Right lobe of liver (tissue), 6 donors: ENCODE results near the gene RIPOR2. TPM values are rescaled to one million over a fixed set of nuclear protein-coding genes. Genes with fewer than 3 reads are reported as not detected.

Experiments used
- ATAC-seq, 4 donors: fragments of 200-7000 bp; cut with Tn5 transposase; one replicate each; pipeline ENCODE4 v1.9.1; 2020; ENCODE audit warnings: mild to moderate bottlenecking in 4 of 4, moderate library complexity in 4 of 4
- DNase-seq, 3 donors: peaks; one replicate each; pipeline ENCODE4 v3.0.0-alpha.2; 2020
- H3K27ac ChIP-seq, 3 donors: fragments of 200-600 bp; one replicate each; pipeline ENCODE4 v1.8.0; 2022
- H3K27me3 ChIP-seq, 2 donors: fragments of 200-600 bp; one replicate each; pipeline ENCODE4 v1.8.0; 2022
- H3K36me3 ChIP-seq, 4 donors: fragments of 200-600 bp; sonication (generic) in 1 of 4; one replicate each; pipeline versions ENCODE4 v1.5.1 to v1.8.0; 2017 to 2022; ENCODE audit warnings: control low read depth in 1 of 4
- H3K4me1 ChIP-seq, 4 donors: fragments of 200-600 bp; sonication (generic) in 1 of 4; one replicate each; pipeline versions ENCODE4 v1.5.1 to v1.8.0; 2017 to 2022; ENCODE audit warnings: control low read depth in 1 of 4
- H3K4me3 ChIP-seq, 3 donors: fragments of 200-600 bp; one replicate each; pipeline ENCODE4 v1.8.0; 2022
- H3K9me3 ChIP-seq, 4 donors: fragments of 200-600 bp; sonication (generic) in 1 of 4; one replicate each; pipeline versions ENCODE4 v1.5.1 to v1.8.0; 2017 to 2022; ENCODE audit warnings: control low read depth in 1 of 4
- CTCF ChIP-seq, 4 donors: fragments of 200-600 bp in 3 of 4; fragments of 450-650 bp in 1 of 4; IDR thresholded peaks; one replicate each; pipeline versions ENCODE4 v1.5.1 to v1.8.0; 2016 to 2022; ENCODE audit warnings: antibody characterized with exemption in 4 of 4, mild to moderate bottlenecking in 2 of 4
- POLR2A ChIP-seq: fragments of 450-650 bp; IDR thresholded peaks from one replicate; pipeline ENCODE4 v1.6.1; 2017; ENCODE audit warnings: antibody characterized with exemption, mild to moderate bottlenecking
- WGBS: methylation state at CpG from one replicate; pipeline ENCODE4 v1.1.6; 2018; ENCODE audit warnings: low coverage, low lambda C conversion rate; ENCODE audit not compliant: insufficient coverage; ENCODE audit errors: missing lambda C conversion rate; 5-methylcytosine and 5-hydroxymethylcytosine counted together
- intact Hi-C, 2 donors: fragments of 100-400 bp; cut with DNase I; formaldehyde crosslinking; loops; one replicate each; pipeline versions ENCODE4 v1.11.2 to v1.14.1; 2022
- total RNA-seq, 6 experiments: library from RNA; depleted of rRNA in 2 of 6; stranded (reverse); fragments of >200 nt in 2 of 6; fragmentation: NEBNext Ultra II Directional in 3 of 6; extraction: Animal tissue kit (Norgen Biotek cat#: 25700) in 3 of 6; gene quantifications; one replicate each; pipeline versions ENCODE4 v1.1.0 to v1.2.4, GENCODE V29; 2016 to 2023
- donor health status: DM: no; HTN: yes; CAD: no.
- donor health status: DM: no; HTN: no; CAD: no.
- donor health status: DM: no; HTN: no; CAD: no.
- donor health status: DM: no; HTN: yes; CAD: no.
- donor health status: DM: no; HTN: yes; CAD: no.

RIPOR2 gene
- total RNA-seq, 6 experiments from 2014 or later: 1.8 to 4.6 (median 3.5) TPM

GRCh38 chr6:24840187-24840586 is 95.6 kb downstream of the RIPOR2 start:
- no peak for ATAC-seq
- intact Hi-C loops: no loop called here

DNA sequence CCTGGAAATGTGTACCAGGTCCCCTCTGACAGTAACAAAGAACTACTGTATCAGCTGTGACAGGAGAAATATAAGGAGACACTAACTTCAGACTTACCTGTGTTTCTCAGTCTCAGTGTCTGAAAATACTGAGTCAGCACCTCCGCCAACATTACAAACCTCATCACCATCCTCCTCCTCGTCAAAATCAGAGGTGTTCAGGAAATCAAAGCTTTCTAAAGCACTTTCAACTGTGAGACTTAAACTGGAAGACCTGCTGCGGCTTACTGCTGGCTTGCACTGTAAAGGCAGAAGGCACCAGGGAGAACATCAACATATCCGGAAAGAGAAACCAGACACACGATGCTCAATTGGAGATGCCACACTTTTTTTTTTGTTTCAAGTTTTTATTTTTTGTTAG is 96.8 kb downstream of the RIPOR2 start:
- DNase-seq: peak in 1 of 3 donors; percentile 8
- H3K4me3 ChIP-seq: no peak overlapping the region
- no peak overlapping the region for H3K27ac ChIP-seq
- no peaks in the 10 kb centered on the region for H3K27me3 ChIP-seq
- TF ChIP-seq POLR2A (no peak), CTCF (IDR thresholded peaks at IDR 0.05) (no peak)
- no peaks in the 10 kb centered on the region for H3K9me3 ChIP-seq
- intact Hi-C loops: no loop called here
- no peaks in the 10 kb centered on the region for H3K4me1 ChIP-seq
- H3K36me3 ChIP-seq: no peaks in the 10 kb centered on the region
- no peak for ATAC-seq
- WGBS: 75% methylated on average over 5 of the region's 5 CpGs

More at GRCh38 chr6:24840187-24840586, 95.6 kb downstream of the RIPOR2 start:
- H3K4me3 ChIP-seq: no peak overlapping the region
- no peaks in the 10 kb centered on the region for H3K36me3 ChIP-seq
- H3K9me3 ChIP-seq: no peaks in the 10 kb centered on the region
- WGBS: 10% methylated on average over 1 of the region's 2 CpGs
- no peaks in the 10 kb centered on the region for H3K4me1 ChIP-seq
- peak in 1 of 3 donors; percentile 18 for DNase-seq
- H3K27me3 ChIP-seq: no peaks in the 10 kb centered on the region
- no peak overlapping the region for H3K27ac ChIP-seq
- TF ChIP-seq POLR2A: no peak
- TF ChIP-seq CTCF (IDR thresholded peaks at IDR 0.05): no peak

GRCh38 chr6:24838081-24838480 is 97.7 kb downstream of the RIPOR2 start:
- 97% methylated on average over 2 of the region's 3 CpGs for WGBS

DNA sequence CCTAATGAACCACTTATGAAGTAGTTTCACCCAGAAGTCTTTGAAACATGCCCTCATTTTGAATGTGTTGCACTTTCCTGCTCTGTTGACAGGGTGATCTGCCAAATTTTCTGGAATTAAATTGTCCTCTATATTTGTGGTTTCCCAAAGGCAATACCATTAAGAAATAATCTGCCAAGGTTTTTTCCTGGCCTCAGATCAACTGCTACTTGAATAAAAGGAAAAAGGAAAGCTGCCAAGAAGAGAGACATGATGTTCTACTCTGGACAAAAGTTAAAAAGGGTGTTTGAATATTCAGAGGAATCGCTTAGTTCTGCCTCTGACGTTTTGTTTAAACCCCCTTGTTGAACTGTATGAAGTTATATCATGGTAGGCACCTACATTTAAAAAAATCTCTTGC is 99.7 kb downstream of the RIPOR2 start:
- no peaks in the 10 kb centered on the region for H3K9me3 ChIP-seq
- H3K4me1 ChIP-seq: no peaks in the 10 kb centered on the region
- ATAC-seq (no peak), DNase-seq (no peak)
- intact Hi-C loops: no loop called here
- H3K27me3 ChIP-seq: no peaks in the 10 kb centered on the region
- H3K27ac ChIP-seq: no peak overlapping the region
- 57% methylated on average over 2 of the region's 2 CpGs for WGBS
- no peak for TF ChIP-seq POLR2A
- TF ChIP-seq CTCF (IDR thresholded peaks at IDR 0.05): no peak
- H3K4me3 ChIP-seq: no peak overlapping the region
- H3K36me3 ChIP-seq: no peaks in the 10 kb centered on the region

More at GRCh38 chr6:24838081-24838480, 97.7 kb downstream of the RIPOR2 start:
- no peaks in the 10 kb centered on the region for H3K36me3 ChIP-seq
- no peak overlapping the region for H3K4me3 ChIP-seq
- H3K9me3 ChIP-seq: no peaks in the 10 kb centered on the region
- TF ChIP-seq CTCF (IDR thresholded peaks at IDR 0.05): no peak
- no peak for TF ChIP-seq POLR2A
- intact Hi-C loops: no loop called here
- ATAC-seq: no peak
- no peaks in the 10 kb centered on the region for H3K4me1 ChIP-seq
- H3K27me3 ChIP-seq: no peaks in the 10 kb centered on the region
- no peak overlapping the region for H3K27ac ChIP-seq
- peak in 1 of 3 donors; percentile 5 for DNase-seq
